Measurements from ENCODE around the gene CHAF1A. TPM values are rescaled to one million over a fixed set of nuclear protein-coding genes. Genes with fewer than 3 reads are reported as not detected.
A peak's percentile ranks its signal among the peaks of the same experiment; 100 is the strongest.

The CHAF1A gene
- total RNA-seq, 1 experiment from 2014 or later: 12.9 TPM

GRCh38 chr19:4379383-4380253 lies 22.8 kb upstream of the CHAF1A start:
- peak; percentile 62 for DNase-seq (ENCODE audit: low read depth)

GRCh38 chr19:4380254-4380727 lies 22.1 kb upstream of the CHAF1A start:
- DNase-seq (ENCODE audit: low read depth): peak; percentile 63

GRCh38 chr19:4385291-4386040 lies 17.0 kb upstream of the CHAF1A start:
- DNase-seq (ENCODE audit: low read depth): no peak

- DNase-seq (ENCODE audit: low read depth): peak; percentile 42
Measured at GRCh38 chr19:4386041-4386782, 16.2 kb upstream of the CHAF1A start.

- DNase-seq (ENCODE audit: low read depth): no peak
Measured at GRCh38 chr19:4388337-4389063, 13.9 kb upstream of the CHAF1A start.

GRCh38 chr19:4389064-4389375 lies 13.4 kb upstream of the CHAF1A start:
- DNase-seq (ENCODE audit: low read depth): no peak

- no peak for DNase-seq (ENCODE audit: low read depth)
Measured at GRCh38 chr19:4389511-4390016, 12.9 kb upstream of the CHAF1A start.

- no peak for DNase-seq (ENCODE audit: low read depth)
Measured at GRCh38 chr19:4390017-4390566, 12.3 kb upstream of the CHAF1A start.

GRCh38 chr19:4390567-4391305 lies 11.7 kb upstream of the CHAF1A start:
- DNase-seq (ENCODE audit: low read depth): no peak

- no peak for DNase-seq (ENCODE audit: low read depth)
Measured at GRCh38 chr19:4391306-4391693, 11.1 kb upstream of the CHAF1A start.

- DNase-seq (ENCODE audit: low read depth): peak; percentile 46
Measured at GRCh38 chr19:4391701-4392483, 10.5 kb upstream of the CHAF1A start.

- no peak for DNase-seq (ENCODE audit: low read depth)
Measured at GRCh38 chr19:4393947-4394590, 8.4 kb upstream of the CHAF1A start.

GRCh38 chr19:4396949-4397783 lies 5.3 kb upstream of the CHAF1A start:
- no peak for DNase-seq (ENCODE audit: low read depth)

GRCh38 chr19:4399812-4400134 lies 2.7 kb upstream of the CHAF1A start:
- peak; percentile 22 for DNase-seq (ENCODE audit: low read depth)

GRCh38 chr19:4400135-4400936 lies 2.1 kb upstream of the CHAF1A start, which contains the start of gene SH3GL1:
Gene SH3GL1 (minus strand): TSS chr19:4400547. CDS start chr19:4400368, 179 bp downstream.
- peak; percentile 84 for DNase-seq (ENCODE audit: low read depth)

GRCh38 chr19:4401769-4402170 lies 670 bp upstream of the CHAF1A start:
- no peak for DNase-seq (ENCODE audit: low read depth)
